Fibroblast of pulmonary artery (primary cell): Measurements from ENCODE around the gene CHN2.

Experiments used
- DNase-seq: peaks from one replicate; pipeline ENCODE4 v3.0.0-alpha.2; 2010; ENCODE audit warnings: low read depth
- H3K4me3 ChIP-seq: replicated peaks from 2 replicates; pipeline ENCODE4 v1.5.1; 2011; ENCODE audit warnings: low read depth, mild to moderate bottlenecking, control low read depth, low read length, moderate library complexity
- CTCF ChIP-seq: IDR thresholded peaks from 2 replicates; pipeline ENCODE4 v1.5.1; 2011; ENCODE audit warnings: mild to moderate bottlenecking, control low read depth, low read length, inconsistent platforms; ENCODE audit errors: missing control alignments

The CHN2 gene

GRCh38 chr7:29253225-29253624 is 58.6 kb downstream of the CHN2 start:
- no peak for TF ChIP-seq CTCF
- no peak for DNase-seq
- H3K4me3 ChIP-seq, result no peak overlapping the region

GRCh38 chr7:29254591-29254990 is 60.0 kb downstream of the CHN2 start:
- H3K4me3 ChIP-seq, result no peak overlapping the region
- TF ChIP-seq CTCF, result no peak
- no peak for DNase-seq

GRCh38 chr7:29255199-29255878 is 60.8 kb downstream of the CHN2 start:
- no peak overlapping the region for H3K4me3 ChIP-seq
- DNase-seq, result no peak
- no peak for TF ChIP-seq CTCF

GRCh38 chr7:29255906-29256692 is 61.5 kb downstream of the CHN2 start:
- no peak for TF ChIP-seq CTCF
- peak; percentile 14 for DNase-seq
- no peak overlapping the region for H3K4me3 ChIP-seq

GRCh38 chr7:29256693-29257002 is 62.1 kb downstream of the CHN2 start:
- TF ChIP-seq CTCF, result no peak
- H3K4me3 ChIP-seq, result no peak overlapping the region
- no peak for DNase-seq

GRCh38 chr7:29258951-29259350 is 64.4 kb downstream of the CHN2 start:
- TF ChIP-seq CTCF, result no peak
- H3K4me3 ChIP-seq, result no peak overlapping the region
- DNase-seq, result no peak
